NCI-H2196 treated with DMSO at 0.1 percent for 48 hours (cell line): ENCODE measurements around the gene NME7.

ENCODE experiments used
- DNase-seq: peaks from one replicate; lab custom pipeline; 2025; ENCODE audit not compliant: unreplicated experiment; lab: John Stamatoyannopoulos, UW

NME7 gene

DNA sequence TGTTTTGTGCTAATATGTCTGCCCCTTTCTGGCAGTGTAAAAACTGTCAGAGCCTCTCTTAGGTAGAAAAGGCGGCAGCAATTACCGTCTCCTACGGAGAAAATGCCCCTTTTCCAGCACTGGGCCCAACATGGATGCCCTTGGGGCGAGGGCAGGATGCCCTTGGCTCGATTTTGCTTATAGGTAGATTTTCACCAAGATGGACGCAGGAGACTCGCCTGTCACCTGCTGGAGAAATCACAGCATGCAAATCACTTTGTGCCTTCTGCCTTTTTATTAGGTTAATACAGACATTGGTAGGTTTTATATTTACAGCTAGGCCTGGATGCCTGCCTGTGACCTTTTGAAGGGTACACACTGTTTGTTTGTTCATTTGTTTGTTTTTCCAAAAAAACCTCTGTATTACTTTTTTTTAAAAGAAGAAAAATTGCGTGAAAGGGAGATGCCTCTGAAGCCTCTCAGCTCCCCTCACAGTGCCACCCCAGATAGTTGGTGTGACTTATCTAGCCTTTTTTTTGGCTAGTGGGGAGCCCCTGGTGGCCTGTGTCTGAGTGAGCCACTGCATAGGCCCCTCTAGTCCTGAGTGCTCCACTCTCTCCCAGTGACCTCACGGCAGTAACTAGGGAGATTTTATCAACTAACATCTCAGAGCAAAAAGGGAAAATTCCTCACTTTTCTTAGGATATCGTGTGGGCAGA, 258.6 kb downstream of the NME7 start:
- DNase-seq: peak; percentile 26

DNA sequence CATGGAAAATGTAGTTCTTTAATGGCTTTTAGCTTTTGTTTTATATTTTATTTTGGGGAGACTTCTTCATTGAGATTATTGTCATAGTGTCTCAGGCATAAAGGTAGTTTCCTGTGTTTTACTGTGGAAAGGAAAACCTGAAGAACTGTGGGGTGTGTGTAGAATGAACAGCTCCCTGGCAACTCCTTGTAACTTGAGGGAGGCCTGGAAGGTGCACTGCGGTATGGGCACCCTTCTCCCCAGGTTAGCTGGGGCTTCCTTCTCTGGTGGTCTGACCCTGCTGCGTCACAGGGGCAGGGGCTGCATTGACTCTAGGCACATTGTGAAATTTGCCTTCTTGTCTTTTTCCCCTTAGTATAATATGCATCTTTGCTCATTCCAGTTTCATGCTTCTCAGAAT, 259.4 kb downstream of the NME7 start:
- no peak for DNase-seq

DNA sequence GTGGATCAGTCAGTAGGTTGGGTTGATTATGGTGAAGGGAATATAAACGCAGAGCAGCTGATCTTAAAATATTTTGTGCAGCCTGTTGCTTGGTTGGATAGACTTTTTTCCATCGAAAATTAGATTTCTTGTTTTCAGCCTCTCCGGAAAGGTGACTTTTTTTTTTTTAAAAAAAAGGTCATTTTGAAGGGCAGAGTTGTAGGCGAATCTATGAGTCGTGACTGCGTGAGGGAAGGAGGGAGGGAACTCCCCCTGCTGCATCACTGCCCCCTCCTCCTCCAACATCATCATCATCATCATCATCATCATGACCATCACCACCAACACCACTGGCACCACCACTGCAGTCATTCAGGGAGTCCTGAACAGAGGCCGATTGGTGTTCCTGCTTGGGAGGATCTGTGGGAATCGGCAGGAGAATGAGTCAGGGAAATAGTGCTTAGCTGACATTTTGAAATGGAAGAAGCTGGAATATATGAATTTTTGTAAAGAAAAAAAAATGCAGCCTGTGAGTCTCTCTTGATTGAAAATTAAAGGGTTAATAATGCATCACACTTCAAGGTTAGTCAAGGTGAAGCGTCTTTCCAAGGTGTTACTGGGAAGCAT, 259.9 kb downstream of the NME7 start:
- DNase-seq: no peak

DNA sequence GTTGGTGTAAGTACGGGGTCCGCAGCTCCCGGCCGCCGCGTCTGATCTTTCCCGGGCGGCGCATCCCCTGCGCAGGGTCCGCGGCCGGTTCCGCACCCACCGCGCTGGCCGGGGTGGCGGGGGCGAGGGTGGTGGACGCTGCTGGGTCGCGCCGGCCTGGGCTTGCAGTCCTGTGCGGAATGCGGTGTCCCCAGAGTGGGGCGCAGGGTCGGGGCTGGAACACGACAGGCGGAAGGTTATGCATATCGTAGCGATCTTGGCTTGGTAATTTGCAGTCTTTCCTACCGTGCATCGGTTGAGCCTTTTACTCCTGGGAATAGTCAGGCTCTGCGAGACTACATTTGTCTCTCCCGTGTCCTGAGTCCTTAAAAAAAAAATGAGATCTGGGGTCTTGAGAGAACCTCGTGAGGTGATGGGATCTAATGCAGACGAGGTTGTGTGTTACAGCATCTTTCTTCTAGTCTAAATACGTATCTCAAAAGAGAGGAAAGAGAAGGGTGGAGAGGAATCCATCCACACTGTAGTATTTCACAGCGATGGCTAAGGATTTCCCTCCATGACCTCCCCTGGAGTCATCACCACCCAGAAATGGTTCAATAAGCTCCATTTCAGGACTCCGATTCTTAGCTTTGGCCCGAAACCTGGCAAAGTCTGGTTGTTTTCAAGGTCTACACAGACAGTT, 260.5 kb downstream of the NME7 start:
- no peak for DNase-seq

DNA sequence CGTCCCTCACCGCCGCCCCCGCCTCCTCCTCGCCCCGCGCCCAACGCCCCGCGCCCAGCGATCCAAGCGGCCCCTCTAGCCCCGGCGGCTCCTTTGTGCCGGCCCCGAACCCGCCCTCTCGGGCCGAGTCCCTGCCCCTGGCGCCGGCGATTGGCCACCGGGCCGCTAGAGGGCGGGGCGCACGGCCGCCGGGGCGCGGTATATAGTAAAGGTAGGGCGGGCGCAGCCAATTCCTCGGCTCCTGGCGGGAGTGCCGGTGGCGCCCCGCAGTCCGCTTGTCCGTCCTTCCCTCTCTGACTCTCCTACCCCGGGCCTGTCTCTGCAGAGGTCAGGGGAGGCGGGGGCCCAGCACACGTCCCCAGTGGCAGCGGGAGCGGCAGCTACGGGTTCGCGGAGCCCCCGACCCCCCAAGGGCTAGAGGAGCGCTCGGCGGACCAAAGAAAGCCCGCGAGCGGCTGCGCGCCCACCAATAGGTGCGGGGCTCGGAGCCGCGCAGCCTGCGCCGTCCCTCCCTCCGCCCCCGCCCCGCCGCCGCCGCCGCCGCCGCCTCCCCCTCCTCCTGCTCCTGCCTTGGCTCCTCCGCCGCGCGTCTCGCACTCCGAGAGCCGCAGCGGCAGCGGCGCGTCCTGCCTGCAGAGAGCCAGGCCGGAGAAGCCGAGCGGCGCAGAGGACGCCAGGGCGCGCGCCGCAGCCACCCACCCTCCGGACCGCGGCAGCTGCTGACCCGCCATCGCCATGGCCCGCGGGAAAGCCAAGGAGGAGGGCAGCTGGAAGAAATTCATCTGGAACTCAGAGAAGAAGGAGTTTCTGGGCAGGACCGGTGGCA, 261.3 kb downstream of the NME7 start, which contains the start of gene ATP1B1:
ATP1B1 (plus strand) TSS at position 596 of the 826 bp plus-strand sequence; CDS start at position 736, 140 bp downstream.
- DNase-seq: peak; percentile 91

DNA sequence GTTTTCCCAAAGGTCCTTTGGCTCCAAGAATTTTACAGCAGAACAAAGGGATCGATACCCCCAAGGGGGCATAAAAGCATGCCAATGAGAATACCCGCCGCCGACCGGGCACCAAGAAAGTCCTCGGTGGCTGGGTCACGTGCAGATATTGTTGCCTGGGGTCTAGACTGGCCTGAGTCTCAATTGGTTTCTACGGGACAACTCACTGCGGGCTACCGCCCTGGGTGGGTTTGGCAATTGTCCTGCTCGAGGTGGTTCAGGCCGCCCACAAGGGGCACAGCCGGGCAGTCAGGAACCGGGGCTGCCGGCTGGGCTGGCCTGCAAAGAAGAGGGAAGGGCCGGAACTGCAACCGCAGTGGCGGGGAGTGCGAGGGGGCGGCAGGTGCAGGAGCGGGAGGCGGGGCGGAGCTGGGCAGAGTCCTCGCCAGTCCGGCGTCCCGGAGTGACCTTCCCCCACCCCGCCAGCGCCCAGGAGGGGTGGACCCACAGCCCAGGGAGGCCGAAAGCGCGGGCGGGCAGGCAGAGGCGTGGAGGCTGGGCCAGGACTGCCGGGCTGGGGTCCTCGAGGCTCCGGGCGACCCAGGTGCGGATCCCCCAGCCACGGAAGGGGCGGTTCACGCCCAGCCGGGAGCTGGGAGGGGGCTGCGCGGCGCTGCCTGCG, 262.0 kb downstream of the NME7 start:
- peak; percentile 92 for DNase-seq

DNA sequence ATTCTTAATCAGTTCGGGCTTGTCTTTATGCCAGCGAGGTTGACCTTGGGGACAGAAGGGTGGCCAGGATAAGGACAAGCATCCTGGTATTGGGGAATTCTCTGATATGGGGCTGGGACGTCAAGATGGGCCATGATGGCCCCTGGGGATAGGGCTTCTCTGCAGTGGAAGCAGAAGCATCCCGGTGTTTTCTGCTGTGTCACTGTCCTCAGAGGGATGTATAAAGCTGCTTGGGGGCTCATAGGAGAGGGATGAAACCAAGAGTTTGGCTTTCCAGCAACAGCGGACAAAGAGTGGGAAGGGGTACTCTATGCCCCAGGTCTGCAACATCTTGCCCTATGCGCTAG, 262.5 kb downstream of the NME7 start:
- no peak for DNase-seq

DNA sequence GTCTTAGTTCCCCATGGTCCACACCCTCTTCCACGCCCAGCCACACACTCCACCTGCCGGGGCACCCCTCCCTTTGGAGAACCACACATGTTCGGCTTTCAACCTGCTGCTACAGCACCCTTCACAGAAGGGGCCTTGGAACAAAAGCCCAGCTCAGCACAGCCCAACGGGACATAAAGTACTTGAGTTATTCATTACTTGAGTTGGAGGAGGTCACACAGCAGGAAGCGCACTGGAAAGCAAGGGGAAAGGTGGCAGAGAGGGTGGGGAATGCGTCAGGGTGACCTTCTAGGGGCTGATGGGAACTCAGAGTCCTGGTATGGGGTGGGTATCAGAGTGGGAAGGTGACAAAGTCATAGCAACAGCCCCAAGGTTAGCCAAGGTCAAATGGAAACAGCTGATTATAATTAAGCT, 264.1 kb downstream of the NME7 start:
- no peak for DNase-seq

DNA sequence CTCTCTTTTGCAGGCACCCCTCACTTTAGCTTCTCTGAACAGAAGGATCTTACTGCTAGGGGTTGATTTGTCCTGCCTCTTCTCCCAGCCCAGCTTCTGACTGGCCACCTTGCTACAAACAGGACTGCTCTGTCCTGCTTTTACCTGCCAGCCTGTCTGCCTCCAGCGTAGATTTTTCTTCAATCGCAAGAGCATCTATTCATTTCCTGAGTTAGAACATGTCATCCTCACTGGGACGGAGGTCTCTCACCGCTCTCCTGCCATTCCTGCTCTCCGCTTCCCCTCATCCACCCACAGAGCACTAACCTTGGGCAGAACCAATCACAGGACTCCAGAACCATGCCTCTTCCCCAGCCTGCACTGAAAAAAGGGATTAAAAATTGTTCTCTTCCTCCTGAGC, 264.6 kb downstream of the NME7 start:
- no peak for DNase-seq

DNA sequence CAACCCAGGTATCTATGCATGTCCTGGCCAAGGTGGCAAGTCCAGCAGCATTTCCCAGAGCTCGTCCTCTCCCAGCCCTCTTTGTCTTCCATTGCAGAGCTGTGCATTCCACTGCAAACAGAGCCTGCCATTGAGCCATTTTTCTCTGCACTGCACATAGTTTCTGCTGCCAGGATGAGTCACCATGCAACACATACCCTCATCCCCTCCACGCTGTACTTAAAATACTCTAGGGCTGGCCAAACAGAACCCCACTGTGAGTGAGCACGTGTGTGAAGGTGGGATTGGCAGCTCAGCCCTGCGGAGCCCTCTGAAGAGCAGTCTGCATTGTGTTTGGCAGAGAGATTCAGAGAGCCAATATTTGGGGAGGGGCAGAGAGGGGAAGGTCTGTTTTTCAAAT, 265.0 kb downstream of the NME7 start:
- DNase-seq: peak; percentile 41

DNA sequence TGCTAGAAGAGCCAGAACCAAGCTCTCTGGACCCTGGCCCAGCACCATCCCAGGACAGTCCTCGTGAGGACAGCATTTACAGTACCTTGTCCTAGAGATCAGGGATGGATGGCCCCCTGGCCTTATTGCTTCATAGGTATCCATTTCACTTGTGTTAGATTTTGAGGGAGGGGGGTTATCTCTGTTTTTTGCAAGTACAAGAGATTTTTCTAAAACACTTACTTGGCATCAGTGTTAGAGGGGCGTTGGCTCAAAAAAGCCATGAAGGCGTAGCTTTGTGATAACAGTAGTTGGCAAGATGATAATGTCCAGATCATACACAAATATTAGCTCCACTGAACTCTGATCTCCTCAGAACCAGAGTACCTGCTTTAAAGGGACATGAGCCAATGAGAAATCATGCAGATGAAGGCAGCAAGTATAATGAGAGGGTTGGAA, 266.9 kb downstream of the NME7 start:
- no peak for DNase-seq

DNA sequence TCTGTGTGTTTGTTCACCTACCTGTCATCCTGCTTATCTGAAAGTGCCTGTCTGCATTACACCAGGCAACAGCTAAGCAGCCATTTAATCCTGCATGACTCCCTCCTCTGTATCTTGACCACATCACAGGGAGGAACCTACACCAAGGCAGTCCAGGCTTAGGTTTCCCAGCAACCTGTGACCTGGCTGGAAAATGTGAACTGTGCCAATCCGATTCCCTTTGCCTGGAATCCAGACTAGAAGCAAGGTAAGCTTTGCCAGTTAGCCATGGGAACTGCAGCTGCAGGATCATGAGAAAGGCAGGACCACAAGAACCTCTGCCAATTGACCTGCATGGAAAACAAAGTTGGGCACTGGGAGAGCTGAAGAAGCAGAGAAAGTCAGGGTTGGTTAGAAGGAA, 267.4 kb downstream of the NME7 start:
- no peak for DNase-seq

DNA sequence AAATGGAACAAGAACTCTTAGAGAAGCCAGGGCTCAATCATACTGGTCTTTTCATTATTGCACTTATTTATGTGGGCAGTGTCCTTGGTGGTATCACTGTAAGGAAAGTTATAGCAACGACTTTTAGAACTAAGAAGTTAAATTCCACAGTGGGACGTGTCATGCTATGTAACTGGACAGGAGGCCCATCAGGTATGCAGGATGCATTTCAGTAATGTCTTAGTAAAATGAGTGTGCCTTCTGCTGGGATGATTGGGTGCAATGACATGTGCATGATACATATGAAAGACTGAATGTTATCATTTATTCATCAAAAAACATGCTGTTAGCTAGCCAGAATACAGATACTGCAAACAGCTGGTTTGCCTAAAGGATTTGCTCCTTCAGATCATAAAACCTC, 268.0 kb downstream of the NME7 start:
- no peak for DNase-seq

DNA sequence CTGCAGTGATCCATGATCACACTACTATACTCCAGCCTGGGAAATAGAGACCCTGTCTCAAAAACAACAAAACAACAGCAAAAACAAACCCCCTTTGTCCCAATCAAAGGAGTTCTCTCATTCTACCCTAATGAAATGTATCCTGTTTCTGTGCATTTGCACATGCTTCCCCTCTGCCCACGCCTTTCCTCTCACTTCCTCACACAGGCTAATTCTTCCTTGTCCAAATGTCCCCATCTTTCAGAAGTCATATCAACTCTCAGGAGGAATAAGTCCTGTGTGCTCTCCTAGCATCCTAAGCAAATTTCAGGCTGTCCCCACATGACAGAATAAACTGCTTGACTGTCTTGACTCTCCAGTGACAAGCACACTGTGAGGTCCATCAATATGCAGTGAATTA, 269.2 kb downstream of the NME7 start:
- DNase-seq: no peak

DNA sequence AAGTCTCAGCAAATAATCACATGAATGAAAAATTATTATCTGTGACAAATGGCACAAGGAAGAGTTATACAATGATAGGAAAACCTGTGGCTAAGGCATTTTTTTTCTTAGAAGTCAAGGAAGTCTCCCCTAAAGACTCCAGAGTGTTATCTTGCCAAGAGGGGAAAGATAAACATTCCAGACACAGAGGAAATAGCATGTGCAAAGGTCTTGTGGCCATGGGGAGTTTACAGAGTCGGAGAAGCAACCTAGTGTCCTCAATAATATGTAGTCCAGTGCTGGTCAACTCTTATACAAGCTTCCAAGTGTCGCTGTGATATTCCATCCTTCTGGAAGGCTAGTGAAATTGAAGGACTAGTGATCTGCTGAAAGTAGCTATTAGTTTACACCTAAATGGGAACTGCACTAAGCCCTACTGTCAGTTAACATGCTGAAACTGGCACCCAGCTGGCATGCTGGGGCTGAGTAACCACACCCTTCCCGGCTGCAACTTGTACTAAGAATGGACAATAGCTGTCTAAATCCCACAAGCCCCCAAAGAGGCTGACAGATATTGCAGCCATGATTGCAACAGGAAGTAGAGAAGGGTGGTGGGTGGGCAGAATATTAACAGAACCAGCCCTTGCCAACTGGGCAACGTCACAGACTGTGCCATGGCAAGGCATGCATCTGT, 272.6 kb downstream of the NME7 start:
- DNase-seq: no peak

DNA sequence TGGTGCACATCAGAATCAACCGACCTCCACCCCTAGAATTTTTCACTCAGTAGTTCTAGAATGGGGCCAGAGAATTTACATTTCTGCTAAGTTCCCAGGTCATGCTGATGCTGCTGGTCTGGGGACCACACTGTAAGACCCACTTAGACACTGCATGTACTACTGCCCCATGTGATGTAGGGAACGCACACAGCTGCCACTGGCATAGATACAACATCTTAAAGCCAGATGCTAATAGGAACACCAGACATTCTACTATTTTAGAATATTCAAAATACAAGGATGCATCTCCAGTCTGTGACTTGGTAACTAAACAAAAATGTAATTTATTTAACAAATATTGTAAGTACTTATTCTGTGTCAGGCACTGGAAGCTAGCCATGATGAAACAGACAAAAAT, 275.2 kb downstream of the NME7 start:
- DNase-seq: no peak

DNA sequence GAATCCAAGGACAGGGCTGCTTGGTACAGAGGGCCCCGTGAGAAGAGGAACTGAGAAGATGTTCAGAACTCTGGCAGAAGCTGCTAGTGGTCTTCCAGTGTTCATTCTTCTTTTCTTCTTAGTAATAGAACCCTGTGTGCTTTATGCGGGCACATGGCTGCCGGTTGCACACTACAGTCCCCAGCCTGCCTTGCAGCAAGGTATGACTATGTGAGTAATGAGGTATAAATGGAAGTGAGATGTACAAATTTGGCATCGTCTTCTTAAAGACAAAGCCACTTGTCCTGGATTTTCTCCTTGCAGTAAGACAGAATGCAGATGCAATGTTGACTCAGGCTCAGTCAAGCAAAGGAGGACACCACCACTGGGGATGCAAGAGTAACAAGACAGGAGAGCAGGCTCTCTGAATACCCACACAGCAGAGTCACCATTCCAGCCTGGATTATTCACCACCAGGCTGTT, 276.1 kb downstream of the NME7 start:
- DNase-seq: no peak

DNA sequence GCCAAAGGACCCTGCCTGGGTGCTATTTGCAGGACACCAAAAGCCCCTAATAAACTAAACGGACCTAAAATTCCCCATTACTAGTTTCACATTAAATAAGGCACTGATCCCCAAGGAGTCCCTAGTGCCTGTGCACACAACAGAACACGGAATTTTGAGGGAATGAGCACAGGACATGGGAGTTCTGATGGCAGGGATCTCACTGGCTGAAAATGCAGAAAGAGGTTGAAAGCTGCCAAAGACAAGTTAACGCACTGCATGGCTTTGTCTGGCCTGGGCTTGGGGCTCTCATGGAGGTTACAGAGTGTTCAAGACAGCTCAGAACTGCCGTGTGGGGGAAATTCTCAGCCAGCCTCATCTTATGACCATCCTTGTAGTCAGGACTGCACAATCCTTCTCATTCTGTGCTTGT, 276.7 kb downstream of the NME7 start:
- no peak for DNase-seq

DNA sequence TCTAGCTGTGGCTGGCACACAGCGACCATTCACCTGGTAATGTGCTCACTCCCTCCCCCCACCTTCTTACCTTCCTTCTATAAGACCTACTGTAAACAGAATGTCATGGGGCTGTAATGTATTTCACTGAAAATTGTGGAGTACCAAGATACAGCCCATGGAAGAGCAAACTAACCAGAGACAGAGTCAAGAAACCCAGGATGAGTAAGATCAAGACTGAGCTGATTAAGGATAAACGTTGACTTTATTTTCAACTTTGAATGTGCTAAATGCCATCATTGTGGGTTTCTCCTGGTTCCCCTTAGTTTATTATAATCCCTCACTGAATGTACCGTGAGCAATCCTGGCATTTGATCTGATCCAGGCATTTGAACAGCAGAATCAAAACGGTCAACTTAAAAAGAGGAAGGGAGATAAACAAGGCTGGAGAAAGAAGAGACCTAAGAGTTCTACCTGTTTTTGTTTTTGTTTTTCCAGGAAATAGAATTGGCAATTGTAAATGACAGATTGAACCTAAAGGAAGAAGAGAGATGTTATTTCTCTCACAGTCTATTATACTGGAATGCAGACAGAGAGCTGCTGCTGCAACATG, 277.2 kb downstream of the NME7 start:
- DNase-seq: no peak

DNA sequence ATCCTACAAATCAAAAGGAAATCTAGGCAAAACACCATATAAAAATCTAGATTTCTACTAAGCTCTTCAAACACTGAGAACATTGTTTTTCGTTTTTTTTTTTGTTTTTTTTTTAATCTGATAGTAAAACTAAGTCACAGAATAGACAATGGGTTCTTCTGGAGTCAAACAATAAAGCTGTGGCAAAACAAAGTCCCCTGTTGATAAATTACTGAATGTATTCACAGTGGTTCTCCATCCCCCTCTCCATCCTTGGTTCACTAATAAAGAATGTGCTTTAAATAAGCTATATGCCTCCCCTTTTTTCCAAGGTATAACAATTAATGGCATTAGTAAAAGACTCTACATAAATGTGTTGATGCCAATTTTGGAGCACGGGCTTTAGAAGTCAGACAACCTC, 277.8 kb downstream of the NME7 start:
- DNase-seq: no peak
